ENCODE data around the gene TSKS. TPM values are rescaled to one million over a fixed set of nuclear protein-coding genes. Genes with fewer than 3 reads are reported as not detected.

The TSKS gene
- polyA plus RNA-seq, 3 donors = 0.37 to 0.81 (median 0.51) TPM

DNA sequence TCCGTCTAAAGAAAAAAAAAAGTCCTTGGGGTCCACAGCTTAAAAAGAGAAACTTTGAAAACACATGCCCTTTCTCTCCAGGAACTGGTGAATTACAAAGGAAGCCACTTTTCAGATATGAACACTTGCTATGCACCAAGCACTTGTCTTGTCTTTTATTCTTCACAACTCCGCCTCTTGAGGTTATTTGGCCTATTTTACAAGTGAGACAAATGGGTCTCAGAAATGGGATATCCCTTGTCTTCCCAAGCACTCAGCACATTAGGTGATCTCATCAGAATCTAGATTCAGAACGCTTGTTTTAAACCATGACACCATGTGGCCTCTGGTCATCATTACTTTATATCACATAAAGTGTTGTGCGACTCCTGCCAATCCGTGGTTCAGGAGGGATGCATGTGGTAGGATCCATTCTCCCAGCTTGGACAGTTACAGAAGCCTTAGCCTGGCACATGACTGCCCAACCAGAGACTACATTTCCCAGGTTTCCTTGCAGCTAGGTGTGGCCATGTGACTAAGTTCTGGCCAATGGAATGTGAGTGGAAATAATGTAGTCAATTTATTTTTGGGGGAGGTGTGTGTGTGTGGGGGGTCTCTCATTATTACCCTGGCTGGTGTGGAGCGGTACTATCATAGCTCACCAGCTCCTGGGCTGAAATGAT, 13.9 kb downstream of the TSKS start:
- TF ChIP-seq, protein P1, sequence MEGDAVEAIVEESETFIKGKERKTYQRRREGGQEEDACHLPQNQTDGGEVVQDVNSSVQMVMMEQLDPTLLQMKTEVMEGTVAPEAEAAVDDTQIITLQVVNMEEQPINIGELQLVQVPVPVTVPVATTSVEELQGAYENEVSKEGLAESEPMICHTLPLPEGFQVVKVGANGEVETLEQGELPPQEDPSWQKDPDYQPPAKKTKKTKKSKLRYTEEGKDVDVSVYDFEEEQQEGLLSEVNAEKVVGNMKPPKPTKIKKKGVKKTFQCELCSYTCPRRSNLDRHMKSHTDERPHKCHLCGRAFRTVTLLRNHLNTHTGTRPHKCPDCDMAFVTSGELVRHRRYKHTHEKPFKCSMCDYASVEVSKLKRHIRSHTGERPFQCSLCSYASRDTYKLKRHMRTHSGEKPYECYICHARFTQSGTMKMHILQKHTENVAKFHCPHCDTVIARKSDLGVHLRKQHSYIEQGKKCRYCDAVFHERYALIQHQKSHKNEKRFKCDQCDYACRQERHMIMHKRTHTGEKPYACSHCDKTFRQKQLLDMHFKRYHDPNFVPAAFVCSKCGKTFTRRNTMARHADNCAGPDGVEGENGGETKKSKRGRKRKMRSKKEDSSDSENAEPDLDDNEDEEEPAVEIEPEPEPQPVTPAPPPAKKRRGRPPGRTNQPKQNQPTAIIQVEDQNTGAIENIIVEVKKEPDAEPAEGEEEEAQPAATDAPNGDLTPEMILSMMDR (IDR thresholded peaks at IDR 0.05) = no peak
- peaks cover 0 to 7% (median 6%) of the 10 kb centered on the region in 3 donors for H3K27me3 Mint-ChIP-seq (ENCODE audit: low read depth in 3 of 3)
- intact Hi-C loops (cut with micrococcal nuclease) = no loop called here
- Histone ChIP-seq H3K9me3 (replicated peaks in 1 of 2; ENCODE audit: control insufficient read depth in 1 of 2, insufficient read depth in 1 of 2, low read length in 2 of 2) (peaks cover 0 to 4% of the 10 kb centered on the region in 2 donors), H3K9ac (ENCODE audit: insufficient read depth, low read length, poor library complexity, severe bottlenecking) (no peak overlapping the region), H3K27me3 (ENCODE audit: control insufficient read depth in 2 of 2, insufficient read depth in 2 of 2, low read length in 2 of 2) (no peaks in the 10 kb centered on the region), H3K27ac (ENCODE audit: low read depth in 1 of 2, low read length in 2 of 2) (no peak overlapping the region), H3K4me3 (replicated peaks in 1 of 3; ENCODE audit: low read depth in 2 of 3, low read length in 3 of 3) (no peak overlapping the region), H3K4me2 (replicated peaks; ENCODE audit: extremely low read depth, low read length, poor library complexity, severe bottlenecking) (no peak overlapping the region), H3K36me3 (replicated peaks in 1 of 2; ENCODE audit: control insufficient read depth in 1 of 2, insufficient read depth in 2 of 2, low read length in 2 of 2) (no peaks in the 10 kb centered on the region), H2AFZ (ENCODE audit: insufficient read depth, low read depth, low read length, poor library complexity, severe bottlenecking) (no peak overlapping the region), H3K79me2 (ENCODE audit: insufficient read depth, low read length) (no peaks in the 10 kb centered on the region), H4K20me1 (ENCODE audit: insufficient read depth, low read length) (no peaks in the 10 kb centered on the region), H3K4me1 (ENCODE audit: control insufficient read depth in 1 of 2, insufficient read depth in 2 of 2, low read length in 2 of 2) (peaks cover 0 to 4% of the 10 kb centered on the region in 2 donors)
- peaks cover 5 to 28% (median 12%) of the 10 kb centered on the region in 7 donors for H3K9me3 Mint-ChIP-seq
- no peak overlapping the region for H3K27ac Mint-ChIP-seq
- 75% methylated on average over 2 of the region's 6 CpGs for WGBS (ENCODE audit: insufficient coverage)
- H3K4me3 Mint-ChIP-seq = no peak overlapping the region
- peak in 1 of 3 donors; percentile 9 for DNase-seq
- H3K36me3 Mint-ChIP-seq = peaks cover 0 to 6% of the 10 kb centered on the region in 2 donors
- H3K4me1 Mint-ChIP-seq = peaks cover 14% of the 10 kb centered on the region

DNA sequence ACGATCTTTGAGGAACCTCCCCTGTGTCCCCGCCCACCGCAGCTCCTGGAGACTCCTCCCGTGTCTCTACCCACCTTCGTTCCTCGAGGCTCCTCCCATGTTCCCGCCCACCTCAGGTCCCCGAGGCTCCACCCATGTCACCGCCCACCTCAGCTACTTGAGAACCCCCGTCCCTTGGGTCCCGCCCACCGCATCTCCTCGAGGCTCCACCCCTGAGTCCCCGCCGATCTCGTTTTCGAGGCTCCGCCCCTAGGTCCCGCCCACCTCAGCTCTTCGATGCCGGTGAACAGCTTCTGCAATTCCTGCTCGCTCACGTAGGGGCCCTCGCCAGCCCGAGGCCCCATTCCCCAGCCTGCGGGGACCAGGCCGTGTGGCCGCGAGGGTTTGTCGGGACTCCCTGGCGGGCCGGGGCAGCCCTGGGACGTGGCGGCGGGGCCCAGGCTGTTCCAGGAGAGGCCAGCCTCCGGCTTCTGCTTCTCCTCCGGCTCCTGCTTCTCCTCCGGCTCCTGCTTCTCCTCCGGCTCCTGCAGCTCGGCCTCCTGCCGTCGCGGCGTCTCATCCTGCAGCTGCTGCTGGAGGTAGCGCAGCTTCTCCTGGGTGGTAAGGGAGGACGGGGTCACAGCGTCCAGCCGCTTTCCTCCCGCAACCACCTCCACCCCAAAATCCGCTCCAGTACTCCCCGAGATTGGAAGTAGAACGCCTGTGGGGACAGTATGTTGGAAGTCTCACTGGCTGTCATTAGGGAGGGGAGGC, 16.7 kb downstream of the TSKS start:
- Histone ChIP-seq H2AFZ (ENCODE audit: insufficient read depth, low read depth, low read length, poor library complexity, severe bottlenecking) (peak overlapping the region; percentile 36), H3K4me3 (replicated peaks in 1 of 3; ENCODE audit: low read depth in 2 of 3, low read length in 3 of 3) (no peak overlapping the region), H3K4me2 (replicated peaks; ENCODE audit: extremely low read depth, low read length, poor library complexity, severe bottlenecking) (no peak overlapping the region), H3K36me3 (replicated peaks in 1 of 2; ENCODE audit: control insufficient read depth in 1 of 2, insufficient read depth in 2 of 2, low read length in 2 of 2) (no peaks in the 10 kb centered on the region), H4K20me1 (ENCODE audit: insufficient read depth, low read length) (no peaks in the 10 kb centered on the region), H3K9ac (ENCODE audit: insufficient read depth, low read length, poor library complexity, severe bottlenecking) (no peak overlapping the region), H3K9me3 (replicated peaks in 1 of 2; ENCODE audit: control insufficient read depth in 1 of 2, insufficient read depth in 1 of 2, low read length in 2 of 2) (peaks cover 0 to 4% of the 10 kb centered on the region in 2 donors), H3K79me2 (ENCODE audit: insufficient read depth, low read length) (no peaks in the 10 kb centered on the region), H3K4me1 (ENCODE audit: control insufficient read depth in 1 of 2, insufficient read depth in 2 of 2, low read length in 2 of 2) (peaks cover under 1 to 7% of the 10 kb centered on the region in 2 donors), H3K27ac (ENCODE audit: low read depth in 1 of 2, low read length in 2 of 2) (no peak overlapping the region), H3K27me3 (ENCODE audit: control insufficient read depth in 2 of 2, insufficient read depth in 2 of 2, low read length in 2 of 2) (no peaks in the 10 kb centered on the region)
- Mint-ChIP-seq H3K4me3 (peak overlapping the region; percentile 63 to 64), H3K36me3 (peaks cover 0 to 6% of the 10 kb centered on the region in 2 donors), H3K9me3 (peaks cover 5 to 25% (median 16%) of the 10 kb centered on the region in 7 donors), H3K4me1 (peaks cover 21% of the 10 kb centered on the region), H3K27ac (peak overlapping the region in 1 of 7 donors; percentile 68), H3K27me3 (ENCODE audit: low read depth in 3 of 3) (peaks cover 0 to 7% (median 3%) of the 10 kb centered on the region in 3 donors)
- peak; percentile 57 to 77 (median 61) for DNase-seq
- TF ChIP-seq, protein P1 (IDR thresholded peaks at IDR 0.05) = peak; percentile 13
- WGBS (ENCODE audit: insufficient coverage) = 53% methylated on average over 38 of the region's 52 CpGs
- intact Hi-C loops (cut with micrococcal nuclease) = no loop called here
